ENCODE data around the gene C16orf92. TPM values are rescaled to one million over a fixed set of nuclear protein-coding genes. Genes with fewer than 3 reads are reported as not detected.
A peak's percentile ranks its signal among the peaks of the same experiment; 100 is the strongest.

C16orf92 gene
- total and polyA plus RNA-seq, 12 donors: not detected

GRCh38 chr16:30065102-30065942, 42.3 kb downstream of the C16orf92 start, which contains the start of gene ALDOA:
TSS of gene ALDOA (plus strand) at chr16:30065760. CDS start at chr16:30066898, 1,138 bp downstream.
- Histone ChIP-seq H3K27me3 (no peaks in the 10 kb centered on the region), H3K27ac (peak within 1 kb of the TSS; percentile 97 to 100 (median 98)), H3K36me3 (peaks cover 5 to 46% (median 31%) of the 10 kb centered on the region in 9 donors), H3K4me3 (peak within 1 kb of the TSS; percentile 79 to 100 (median 92)), H3K4me1 (peaks cover 19 to 68% (median 54%) of the 10 kb centered on the region in 9 donors), H3K9me3 (no peaks in the 10 kb centered on the region)
- intact Hi-C loops (cut with DNase I): loop anchor here in 3 of 10 donors (1.0 to 10.0 kb wide), 5 partner anchors 10 to 469 kb away; partner anchors contain the start of genes PPP4C (in 1 of the 3), TAOK2 (in 1 of the 3) and ZNF747 (in 1 of the 3)
- 0% methylated on average over 98 to 99 of the region's 99 CpGs for WGBS, 2 donors
- no peak for TF ChIP-seq CTCF (IDR thresholded peaks at IDR 0.05)
- ATAC-seq (peak; percentile 88 to 94 (median 91)), DNase-seq (peak; percentile 98)

GRCh38 chr16:30065943-30066760, 43.2 kb downstream of the C16orf92 start:
- no peaks in the 10 kb centered on the region for H3K27me3 ChIP-seq
- 1% methylated on average over 44 of the region's 44 CpGs for WGBS, 2 donors
- H3K9me3 ChIP-seq: no peaks in the 10 kb centered on the region
- peak in 7 of 8 donors; percentile 1 to 15 (median 4) for ATAC-seq
- H3K27ac ChIP-seq: peak overlapping the region; percentile 97 to 100 (median 98)
- intact Hi-C loops (cut with DNase I): loop anchor here in 3 of 10 donors (1.0 to 10.0 kb wide), 5 partner anchors 9 to 469 kb away; partner anchors contain the start of genes PPP4C (in 1 of the 3), TAOK2 (in 1 of the 3) and ZNF747 (in 1 of the 3)
- no peak for TF ChIP-seq CTCF (IDR thresholded peaks at IDR 0.05)
- DNase-seq: peak in 1 of 2 donors; percentile 36
- H3K36me3 ChIP-seq: peaks cover 5 to 54% (median 40%) of the 10 kb centered on the region in 9 donors
- peaks cover 19 to 70% (median 62%) of the 10 kb centered on the region in 9 donors for H3K4me1 ChIP-seq
- peak overlapping the region; percentile 79 to 100 (median 92) for H3K4me3 ChIP-seq

- H3K4me1 ChIP-seq: peaks cover 19 to 69% (median 62%) of the 10 kb centered on the region in 9 donors
- ATAC-seq (no peak), DNase-seq (peak; percentile 56 to 59)
- peak overlapping the region; percentile 79 to 100 (median 92) for H3K4me3 ChIP-seq
- no peaks in the 10 kb centered on the region for H3K27me3 ChIP-seq
- intact Hi-C loops (cut with DNase I): loop anchor here in 2 of 10 donors (5.0 to 10.0 kb wide), 3 partner anchors 95 to 468 kb away; partner anchors contain the start of genes TAOK2 (in 1 of the 2) and ZNF747 (in 1 of the 2)
- no peak for TF ChIP-seq CTCF (IDR thresholded peaks at IDR 0.05)
- H3K27ac ChIP-seq: peak overlapping the region; percentile 97 to 100 (median 98)
- no peaks in the 10 kb centered on the region for H3K9me3 ChIP-seq
- WGBS, 2 donors: 19 to 27% methylated on average over 21 of the region's 21 CpGs
- peaks cover 6 to 62% (median 48%) of the 10 kb centered on the region in 9 donors for H3K36me3 ChIP-seq
Measured at GRCh38 chr16:30066761-30067583, 44.0 kb downstream of the C16orf92 start.

Data from heart right ventricle (tissue), 16 donors.